Measurements from ENCODE around the gene RNU5B-1.
A peak's percentile ranks its signal among the peaks of the same experiment; 100 is the strongest.

RNU5B-1 gene

GRCh38 chr15:65289261-65289854 lies 15.1 kb upstream of the RNU5B-1 start:
- DNase-seq, result no peak

DNA sequence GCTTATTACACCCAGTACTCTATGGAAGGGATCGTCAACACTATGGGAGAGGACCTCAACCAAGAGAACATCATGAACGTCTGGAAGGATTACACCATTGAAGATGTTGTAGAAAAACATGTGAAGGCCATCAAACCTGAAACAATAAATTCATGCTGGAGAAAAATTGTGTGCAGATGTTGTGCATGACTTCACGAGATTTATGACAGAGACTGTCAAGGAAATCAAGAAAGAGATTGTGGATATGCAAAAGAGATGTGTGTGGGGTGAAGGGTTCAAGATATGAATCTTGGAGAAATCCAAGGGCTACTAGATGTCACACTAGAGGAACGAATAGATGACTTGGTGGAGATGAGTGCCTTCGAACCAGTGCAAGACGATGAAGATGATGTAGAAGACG lies 14.2 kb upstream of the RNU5B-1 start:
- DNase-seq, result no peak

GRCh38 chr15:65292938-65293518 lies 11.4 kb upstream of the RNU5B-1 start:
- DNase-seq, result no peak

DNA sequence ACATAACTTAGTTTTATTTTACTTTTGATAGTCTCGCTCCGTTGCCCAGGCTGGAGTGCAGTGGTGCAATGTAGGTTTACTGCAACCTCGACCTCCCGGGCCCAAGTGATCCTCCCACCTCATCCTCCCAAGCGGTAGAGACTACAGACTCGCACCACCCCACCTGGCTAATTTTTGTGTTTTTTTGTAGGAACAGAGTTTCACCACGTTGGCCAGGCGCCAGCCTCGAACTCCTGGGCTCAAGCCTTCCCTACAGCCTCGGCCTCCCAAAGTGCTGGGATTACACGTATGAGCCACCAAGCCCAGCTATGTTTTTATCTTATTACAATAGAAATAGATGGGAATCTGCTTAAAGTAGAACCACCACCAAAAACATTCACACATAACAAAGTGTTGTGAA lies 5.7 kb upstream of the RNU5B-1 start:
- DNase-seq, result no peak

- DNase-seq, result no peak
These were observed 3.5 kb upstream of the RNU5B-1 start for GRCh38 chr15:65300924-65301441.

GRCh38 chr15:65302061-65302460 lies 2.4 kb upstream of the RNU5B-1 start:
- DNase-seq, result no peak

DNA sequence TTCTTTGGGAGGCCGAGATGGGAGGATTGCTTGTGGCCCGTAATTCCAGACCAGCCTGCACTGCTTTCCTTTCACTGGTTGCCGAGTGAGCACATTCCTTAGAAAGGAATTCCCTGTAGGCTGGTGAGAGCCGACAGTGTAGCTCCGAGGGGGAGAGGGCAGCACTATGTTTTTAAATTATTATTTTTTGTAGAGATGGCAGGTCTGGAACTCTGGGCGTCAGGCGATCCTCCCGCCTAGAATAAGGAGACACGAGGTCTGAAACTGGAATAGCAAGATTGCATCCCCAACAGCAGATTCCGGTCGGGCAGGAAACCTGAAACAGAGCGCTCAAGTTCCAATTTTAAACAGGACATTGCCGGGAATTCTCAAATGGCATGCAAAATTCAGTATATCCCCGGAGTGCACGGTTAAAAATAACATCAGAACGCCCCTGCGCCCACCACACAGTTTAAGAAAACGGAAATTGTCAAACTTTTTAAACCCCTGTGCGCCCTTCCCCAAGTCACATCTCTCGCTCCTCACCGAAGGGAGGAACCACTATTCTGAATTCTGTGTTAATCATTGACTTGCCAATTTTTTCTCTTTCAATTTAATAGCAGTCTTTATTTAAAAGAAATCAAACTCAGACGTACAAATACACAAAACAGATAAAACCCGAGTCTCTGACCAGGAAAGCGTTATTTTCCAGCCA lies 643 bp upstream of the RNU5B-1 start:
- DNase-seq, result peak; percentile 9

DNA sequence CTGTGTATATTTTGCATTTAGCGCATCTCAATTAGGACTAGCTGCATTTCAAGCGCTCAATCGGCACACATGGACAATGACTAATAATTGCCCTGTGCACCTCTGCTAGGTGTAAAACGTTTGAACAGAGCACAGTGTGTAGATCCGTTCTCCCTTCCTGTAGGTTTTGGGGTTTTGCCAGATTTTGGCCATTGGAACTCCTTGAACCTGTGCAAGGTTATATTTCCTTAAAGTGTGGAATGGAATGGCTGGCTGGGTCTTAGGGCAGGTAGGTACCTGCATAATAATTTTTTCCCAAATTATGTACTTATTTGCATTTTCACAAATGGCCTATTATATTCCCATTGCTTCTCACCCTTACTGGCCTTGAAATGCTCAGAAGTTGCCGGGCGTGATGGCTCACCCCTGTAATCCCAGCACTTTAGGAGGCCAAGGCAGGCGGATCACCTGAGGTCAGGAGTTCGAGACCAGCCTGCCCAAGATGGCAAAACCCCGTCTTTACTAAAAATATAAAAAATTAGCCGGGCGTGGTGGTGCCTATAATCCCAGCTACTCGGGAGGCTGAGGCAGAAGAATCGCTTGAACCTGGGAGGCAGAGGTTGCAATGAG lies 777 bp downstream of the RNU5B-1 start:
- DNase-seq, result no peak

- DNase-seq, result no peak
These were observed 1.3 kb downstream of the RNU5B-1 start for GRCh38 chr15:65305776-65306175.

DNA sequence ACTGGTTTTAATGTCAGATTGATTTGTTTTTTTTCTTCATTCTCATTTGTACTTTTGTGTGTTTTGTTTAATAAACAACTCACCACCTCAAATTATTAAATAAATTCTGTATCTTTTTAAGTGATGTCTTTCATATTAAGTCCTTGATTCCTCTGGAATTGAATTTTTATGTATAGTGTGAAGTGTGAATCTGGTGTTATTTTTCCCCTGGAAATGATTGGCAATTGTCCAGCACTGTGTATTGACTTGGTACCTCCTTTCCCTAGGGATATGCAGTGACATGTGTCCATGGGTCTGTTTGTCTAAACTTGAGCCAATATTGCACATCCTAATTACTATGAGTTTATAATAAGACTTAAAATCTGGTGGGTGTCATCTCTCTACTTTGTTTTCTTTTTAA lies 2.1 kb downstream of the RNU5B-1 start:
- DNase-seq, result no peak

- DNase-seq, result no peak
These were observed 3.5 kb downstream of the RNU5B-1 start for GRCh38 chr15:65307978-65308377.

DNA sequence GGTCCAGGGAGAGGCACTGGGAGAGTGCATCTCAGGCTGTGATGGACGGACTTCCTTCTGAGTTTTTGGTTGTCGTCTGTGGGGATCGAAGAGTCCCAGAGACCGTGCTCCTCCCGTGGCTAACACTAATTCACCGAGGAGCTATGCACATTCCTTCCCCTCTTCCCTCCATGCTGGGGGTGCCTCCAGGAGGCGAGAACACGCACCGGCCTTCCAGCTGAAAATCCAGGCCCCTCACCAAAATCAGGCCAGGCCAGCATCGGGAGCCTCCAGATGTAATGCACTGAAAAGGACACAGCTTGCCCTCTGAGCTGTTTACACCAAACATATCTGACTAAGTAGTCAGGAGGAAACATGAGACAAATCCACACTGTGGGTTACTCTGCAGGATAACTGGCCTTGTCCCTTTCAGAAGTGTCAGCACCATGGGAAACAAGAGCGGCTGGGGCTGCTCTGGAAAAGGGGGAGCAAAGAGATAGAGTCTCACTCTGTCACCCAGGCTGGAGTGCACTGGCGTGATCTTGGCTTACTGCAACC lies 5.5 kb downstream of the RNU5B-1 start:
- no peak for DNase-seq

GRCh38 chr15:65310431-65311137 lies 6.1 kb downstream of the RNU5B-1 start:
- no peak for DNase-seq

GRCh38 chr15:65311760-65312159 lies 7.3 kb downstream of the RNU5B-1 start:
- DNase-seq, result no peak

DNA sequence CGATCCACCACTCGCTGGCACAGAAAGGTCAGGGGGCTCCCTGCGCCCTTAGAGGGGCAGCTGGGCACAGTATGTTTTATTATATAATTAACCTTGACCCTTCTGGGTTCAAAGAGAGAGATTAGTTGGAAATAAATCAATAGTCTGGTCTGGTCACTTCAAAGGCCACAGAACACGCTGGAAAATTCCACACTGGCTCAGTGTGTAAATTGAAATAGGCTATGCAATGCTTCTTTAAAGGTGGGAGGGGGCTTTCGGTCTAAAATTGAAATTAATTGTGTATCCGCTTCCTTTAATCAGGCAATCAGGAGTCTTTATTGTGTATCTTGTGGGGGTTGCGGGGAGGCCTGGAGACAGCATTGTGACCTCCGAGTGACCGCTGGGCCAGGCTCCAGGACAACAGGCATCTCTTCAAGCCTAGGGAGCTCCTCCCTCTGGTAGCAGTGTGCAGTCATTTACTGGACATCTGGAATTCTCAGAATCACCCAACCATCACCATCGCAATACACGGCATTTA lies 8.0 kb downstream of the RNU5B-1 start:
- no peak for DNase-seq

DNA sequence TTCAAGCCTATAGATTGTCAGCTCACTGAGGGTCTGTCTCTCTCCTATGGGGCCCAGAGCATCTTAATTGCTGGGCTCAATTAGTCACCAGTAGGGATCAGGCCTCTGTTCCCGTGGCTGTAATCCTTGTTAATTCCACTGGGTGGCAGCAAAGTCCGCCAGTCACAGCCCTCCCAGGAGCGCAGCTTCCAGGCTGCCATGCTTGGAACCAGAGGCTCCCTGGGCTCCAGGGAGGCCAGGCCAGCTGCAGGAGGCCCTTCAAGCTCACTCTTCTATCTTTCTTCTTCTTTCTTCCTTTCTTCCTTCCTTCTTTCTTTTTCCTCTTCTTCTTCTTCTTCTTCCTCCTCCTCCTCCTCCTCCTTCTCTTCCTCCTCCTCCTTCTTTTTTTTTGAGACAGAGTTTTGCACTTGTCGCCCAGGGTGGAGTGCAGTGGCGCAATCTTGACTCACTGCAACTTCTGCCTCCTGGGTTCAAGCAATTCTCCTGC lies 14.4 kb downstream of the RNU5B-1 start:
- peak; percentile 59 for DNase-seq

- DNase-seq, result no peak
These were observed 18.6 kb downstream of the RNU5B-1 start for GRCh38 chr15:65323071-65323511.

- DNase-seq, result no peak
These were observed 21.6 kb downstream of the RNU5B-1 start for GRCh38 chr15:65326117-65326526.

GRCh38 chr15:65326818-65327217 lies 22.3 kb downstream of the RNU5B-1 start:
- no peak for DNase-seq

DNA sequence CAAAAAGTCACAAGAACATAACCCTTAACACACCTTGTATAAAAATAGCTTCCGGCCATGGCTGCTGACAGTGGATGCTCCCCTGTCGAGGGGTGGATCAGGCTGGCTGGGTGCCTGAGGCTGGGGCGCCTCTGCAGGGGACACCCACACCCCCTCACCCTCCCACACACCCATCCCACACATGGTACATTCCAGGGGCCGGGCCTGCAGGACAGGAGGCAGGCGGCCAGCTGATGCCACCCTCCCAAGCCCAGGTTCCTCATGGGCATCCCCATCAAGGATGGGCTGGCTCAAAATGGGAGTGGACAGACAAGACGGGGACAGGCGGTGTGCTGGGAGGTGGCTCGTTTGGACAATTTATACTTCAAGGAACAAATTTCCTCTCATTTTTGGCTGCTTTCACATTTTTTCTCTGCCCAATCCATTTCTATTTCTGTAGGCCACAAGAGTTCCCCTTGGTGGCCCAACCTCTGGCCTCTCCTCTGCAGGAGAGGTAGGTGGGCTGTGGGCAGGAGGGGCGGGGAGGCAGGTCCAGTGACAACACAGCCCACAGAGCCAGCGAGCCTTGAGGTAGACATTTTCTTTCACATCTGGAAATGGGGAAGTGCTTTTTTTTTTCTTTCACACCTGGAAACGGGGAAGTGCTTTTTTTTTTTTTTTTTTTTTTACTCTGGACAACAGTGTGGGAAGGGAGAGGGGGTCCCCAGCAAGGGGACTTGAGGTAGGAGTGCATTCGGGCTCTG lies 23.3 kb downstream of the RNU5B-1 start:
- DNase-seq, result no peak

DNA sequence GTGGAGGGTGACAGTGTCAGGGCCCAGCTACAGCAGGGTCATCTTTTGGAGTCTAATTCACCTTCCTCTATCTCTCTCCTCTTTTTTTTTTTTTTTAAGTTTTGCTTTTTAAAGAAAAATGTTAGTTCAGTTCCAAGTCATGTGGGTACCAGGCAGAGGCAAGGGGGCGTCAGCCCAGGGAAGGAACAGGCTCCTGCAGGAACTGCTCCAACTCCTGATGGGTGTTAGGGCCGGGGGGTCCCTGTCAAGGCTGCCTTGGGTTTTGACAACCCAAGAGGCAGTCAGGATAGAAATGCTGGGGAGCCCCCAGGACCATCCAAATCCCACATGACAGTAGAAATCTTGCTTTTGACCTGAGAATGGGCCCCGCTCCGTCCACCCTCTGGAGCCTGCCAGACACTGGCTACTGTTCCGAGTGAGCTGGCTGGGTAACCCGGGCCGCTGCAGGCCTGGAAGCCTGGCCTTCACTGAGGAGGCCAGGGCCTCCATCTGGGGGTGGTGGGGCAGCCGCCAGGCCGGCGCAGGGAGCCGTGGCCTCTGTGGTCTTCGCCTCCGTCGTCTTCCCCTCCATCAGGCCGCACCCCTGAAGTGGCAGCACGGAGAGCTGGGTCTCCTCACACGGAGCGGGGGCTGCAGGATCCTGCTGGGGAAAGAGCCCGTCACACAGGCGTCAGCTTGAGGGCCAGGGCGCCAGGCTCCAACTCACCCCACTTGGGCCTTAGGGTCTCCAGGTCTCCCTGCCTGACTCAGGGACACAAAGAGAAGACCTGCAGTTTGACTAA lies 24.2 kb downstream of the RNU5B-1 start:
- no peak for DNase-seq
